Caco-2 (cell line): Measurements from ENCODE around the gene DSPP. TPM values are rescaled to one million over a fixed set of nuclear protein-coding genes. Genes with fewer than 3 reads are reported as not detected.

Source experiments
- BruUV-seq: library from RNA; stranded (reverse); fragments of 400-500 nt; replicated peaks from 2 replicates; lab custom pipeline; 2021; lab: Mats Ljungman, UMichigan
- CTCF ChIA-PET: fragments of 300-600 bp; sonication (Branson Sonifier 250); formaldehyde crosslinking; loops from one replicate; lab custom pipeline; 2022; ENCODE audit warnings: antibody characterized with exemption; lab: Charles Lee
- POLR2A ChIA-PET: fragments of 300-600 bp; sonication (Branson Sonifier 250); formaldehyde crosslinking; loops from one replicate; lab custom pipeline; 2022; ENCODE audit warnings: antibody characterized with exemption; lab: Charles Lee
- DNase-seq, 2 experiments: peaks; one replicate each; pipeline versions ENCODE4 v3.0.0 to v3.0.0-alpha.2; 2020 to 2022
- H3K27me3 ChIP-seq: replicated peaks from 2 replicates; pipeline ENCODE4 v1.6.0; 2011; ENCODE audit warnings: low read length; ENCODE audit not compliant: control insufficient read depth, insufficient read depth
- H3K36me3 ChIP-seq: 2 replicates; pipeline ENCODE4 v1.5.1; 2011; ENCODE audit warnings: low read length; ENCODE audit not compliant: control insufficient read depth, insufficient read depth
- H3K4me1 ChIP-seq: fragments of 250-450 bp; sonication (Bioruptor Pico); 2 replicates; pipeline ENCODE4 v1.5.1; 2020; ENCODE audit warnings: mild to moderate bottlenecking
- H3K4me3 ChIP-seq: 2 replicates; pipeline ENCODE4 v1.5.1; 2011; ENCODE audit warnings: low read depth, mild to moderate bottlenecking, control low read depth, low read length
- H3K9me3 ChIP-seq: fragments of 250-450 bp; sonication (Bioruptor Pico); 2 replicates; pipeline ENCODE4 v1.5.1; 2020; ENCODE audit warnings: mild to moderate bottlenecking, moderate library complexity
- H3K27ac Mint-ChIP-seq: one replicate; pipeline ENCODE4 v1.8.0; 2022; ENCODE audit warnings: mixed read lengths; ENCODE audit not compliant: unreplicated experiment
- H3K27me3 Mint-ChIP-seq: one replicate; pipeline ENCODE4 v1.8.0; 2022; ENCODE audit warnings: mixed read lengths; ENCODE audit not compliant: insufficient read depth, unreplicated experiment
- H3K36me3 Mint-ChIP-seq: one replicate; pipeline ENCODE4 v1.8.0; 2022; ENCODE audit warnings: mild to moderate bottlenecking, mixed read lengths; ENCODE audit not compliant: insufficient read depth, unreplicated experiment
- H3K4me1 Mint-ChIP-seq: one replicate; pipeline ENCODE4 v1.8.0; 2022; ENCODE audit warnings: low read depth, mixed read lengths; ENCODE audit not compliant: unreplicated experiment
- H3K4me3 Mint-ChIP-seq: one replicate; pipeline ENCODE4 v1.8.0; 2022; ENCODE audit warnings: mild to moderate bottlenecking, moderate library complexity, mixed read lengths; ENCODE audit not compliant: unreplicated experiment
- H3K9me3 Mint-ChIP-seq: one replicate; pipeline ENCODE4 v1.8.0; 2022; ENCODE audit warnings: mixed read lengths; ENCODE audit not compliant: unreplicated experiment
- CTCF ChIP-seq, 2 experiments: fragments of 200-600 bp in 1 of 2; IDR thresholded peaks; 1 replicate in 1 of 2; 2 replicates in 1 of 2; pipeline versions ENCODE4 v1.5.1 to v1.8.0; 2011 to 2022; ENCODE audit warnings: antibody characterized with exemption in 1 of 2, control low read depth in 1 of 2, inconsistent platforms in 1 of 2, low read depth in 1 of 2, low read length in 1 of 2, mild to moderate bottlenecking in 1 of 2, moderate library complexity in 1 of 2; ENCODE audit not compliant: insufficient read depth in 1 of 2, severe bottlenecking in 1 of 2, unreplicated experiment in 1 of 2
- intact Hi-C: fragments of 100-400 bp; cut with micrococcal nuclease; formaldehyde crosslinking; loops from one replicate; pipeline ENCODE4 v1.10.0; 2022; ENCODE audit not compliant: unreplicated experiment
- total RNA-seq: library from RNA; stranded (reverse); gene quantifications from 2 replicates; pipeline ENCODE4 v1.2.3, GENCODE V29; 2022

The DSPP gene
- total RNA-seq, 1 experiment from 2014 or later = not detected

GRCh38 chr4:87657525-87657924, 49.2 kb downstream of the DSPP start:
- POLR2A ChIA-PET = no interaction called here
- Mint-ChIP-seq H3K27ac (no peak overlapping the region), H3K36me3 (no peaks in the 10 kb centered on the region)

GRCh38 chr4:87659247-87659931, 51.1 kb downstream of the DSPP start:
- ChIA-PET POLR2A (no interaction called here), CTCF (interaction anchor here (1.0 kb wide), 1 partner anchor 190 kb away, joined by 5 read pairs; no protein-coding TSS in a partner anchor)
- peaks cover 13% of the 10 kb centered on the region for H3K9me3 Mint-ChIP-seq
- H3K27me3 ChIP-seq = no peaks in the 10 kb centered on the region
- H3K9me3 ChIP-seq = no peaks in the 10 kb centered on the region
- intact Hi-C loops = no loop called here
- H3K36me3 Mint-ChIP-seq = no peaks in the 10 kb centered on the region
- H3K4me3 ChIP-seq = no peak overlapping the region
- no TSS peak for BruUV-seq
- peak in 1 of 2 experiments; percentile 6 for DNase-seq
- no peaks in the 10 kb centered on the region for H3K27me3 Mint-ChIP-seq
- peak overlapping the region; percentile 30 for H3K27ac Mint-ChIP-seq
- peaks cover 28% of the 10 kb centered on the region for H3K4me1 ChIP-seq
- no peak overlapping the region for H3K4me3 Mint-ChIP-seq
- no peaks in the 10 kb centered on the region for H3K36me3 ChIP-seq
- TF ChIP-seq CTCF (IDR thresholded peaks at IDR 0.05; ENCODE audit: insufficient read depth in 1 of 2, low read depth in 1 of 2, low read length in 1 of 2, severe bottlenecking in 1 of 2, unreplicated experiment in 1 of 2) = no peak
- H3K4me1 Mint-ChIP-seq = peaks cover 18% of the 10 kb centered on the region

More at GRCh38 chr4:87657525-87657924, 49.2 kb downstream of the DSPP start:
- H3K9me3 Mint-ChIP-seq = peaks cover 8% of the 10 kb centered on the region
- TF ChIP-seq CTCF (IDR thresholded peaks at IDR 0.05; ENCODE audit: insufficient read depth in 1 of 2, low read depth in 1 of 2, low read length in 1 of 2, severe bottlenecking in 1 of 2, unreplicated experiment in 1 of 2) = no peak
- H3K36me3 ChIP-seq = no peaks in the 10 kb centered on the region
- no peaks in the 10 kb centered on the region for H3K27me3 ChIP-seq
- CTCF ChIA-PET = no interaction called here
- intact Hi-C loops = no loop called here
- H3K4me3 ChIP-seq = no peak overlapping the region
- no peaks in the 10 kb centered on the region for H3K9me3 ChIP-seq
- no peak overlapping the region for H3K4me3 Mint-ChIP-seq
- no peak for DNase-seq
- BruUV-seq = no TSS peak
- H3K4me1 Mint-ChIP-seq = peaks cover 20% of the 10 kb centered on the region
- H3K27me3 Mint-ChIP-seq = no peaks in the 10 kb centered on the region
- peaks cover 28% of the 10 kb centered on the region for H3K4me1 ChIP-seq

GRCh38 chr4:87662871-87663270, 54.5 kb downstream of the DSPP start:
- ChIA-PET CTCF (no interaction called here), POLR2A (no interaction called here)
- Mint-ChIP-seq H3K9me3 (peaks cover 13% of the 10 kb centered on the region), H3K4me3 (no peak overlapping the region), H3K27ac (no peak overlapping the region), H3K27me3 (no peaks in the 10 kb centered on the region), H3K4me1 (peaks cover 14% of the 10 kb centered on the region), H3K36me3 (no peaks in the 10 kb centered on the region)
- H3K9me3 ChIP-seq = no peaks in the 10 kb centered on the region
- no peaks in the 10 kb centered on the region for H3K36me3 ChIP-seq
- TF ChIP-seq CTCF (IDR thresholded peaks at IDR 0.05; ENCODE audit: insufficient read depth in 1 of 2, low read depth in 1 of 2, low read length in 1 of 2, severe bottlenecking in 1 of 2, unreplicated experiment in 1 of 2) = no peak
- peaks cover 20% of the 10 kb centered on the region for H3K4me1 ChIP-seq
- H3K27me3 ChIP-seq = no peaks in the 10 kb centered on the region
- no peak for DNase-seq
- no peak overlapping the region for H3K4me3 ChIP-seq
- intact Hi-C loops = no loop called here
- BruUV-seq = no TSS peak

Other genes with a start within 250 kb of the DSPP start
- gene HSD17B11, start 217.3 kb upstream of the DSPP start, total RNA-seq = 39.3 and 42.8 TPM in 2 replicates
- gene NUDT9, start 186.0 kb upstream of the DSPP start, total RNA-seq = 27.9 and 28.7 TPM in 2 replicates
- 0.18 TPM in 1 of 2 replicates, not detected in the other for gene SPARCL1, start 79.2 kb upstream of the DSPP start, total RNA-seq
- not detected in 2 replicates for gene DMP1, start 41.8 kb downstream of the DSPP start, total RNA-seq
- not detected in 2 replicates for gene IBSP, start 191.0 kb downstream of the DSPP start, total RNA-seq
- not detected in 2 replicates for gene MEPE, start 224.4 kb downstream of the DSPP start, total RNA-seq